ENCODE results near the gene TRDN. TPM values are rescaled to one million over a fixed set of nuclear protein-coding genes. Genes with fewer than 3 reads are reported as not detected.

The TRDN gene
- total RNA-seq, 1 experiment from 2014 or later, result 10.4 TPM

- Histone ChIP-seq H2BK15ac (ENCODE audit: low read depth, low read length) (no peak overlapping the region), H3K4me1 (ENCODE audit: insufficient read depth, low read length) (no peaks in the 10 kb centered on the region), H2AFZ (ENCODE audit: low read length) (no peak overlapping the region), H3K27ac (ENCODE audit: insufficient read length, low read depth, low read length) (no peak overlapping the region), H4K5ac (ENCODE audit: insufficient read length, low read depth, low read length) (no peak overlapping the region), H2BK12ac (ENCODE audit: insufficient read length, low read depth, low read length) (no peak overlapping the region), H2AK5ac (ENCODE audit: insufficient read length, low read length) (no peak overlapping the region), H3K4ac (ENCODE audit: low read depth, low read length) (no peak overlapping the region), H4K8ac (replicated peaks; ENCODE audit: insufficient read length, low read depth, low read length) (no peak overlapping the region), H3K9me3 (ENCODE audit: control insufficient read depth, low read depth, low read length) (no peaks in the 10 kb centered on the region), H3K14ac (ENCODE audit: insufficient read depth, low read length) (no peak overlapping the region), H4K91ac (ENCODE audit: insufficient read length, low read depth, low read length) (no peak overlapping the region), H3K23me2 (ENCODE audit: insufficient read length, low read depth, low read length, poor library complexity, severe bottlenecking) (no peaks in the 10 kb centered on the region), H3K27me3 (ENCODE audit: insufficient read depth, low read length) (no peaks in the 10 kb centered on the region), H2BK5ac (ENCODE audit: insufficient read length, low read length) (no peak overlapping the region), H2BK20ac (ENCODE audit: low read depth, low read length, poor library complexity, severe bottlenecking) (no peak overlapping the region), H3K79me2 (ENCODE audit: insufficient read depth, low read length) (no peaks in the 10 kb centered on the region), H3K18ac (ENCODE audit: insufficient read length, low read depth, low read length) (no peak overlapping the region), H3K79me1 (ENCODE audit: insufficient read depth, low read depth, low read length, poor library complexity, severe bottlenecking) (no peaks in the 10 kb centered on the region), H3K56ac (ENCODE audit: insufficient read length, low read depth, low read length) (no peak overlapping the region), H2BK120ac (ENCODE audit: low read depth, low read length, poor library complexity, severe bottlenecking) (no peak overlapping the region), H4K20me1 (ENCODE audit: control insufficient read depth, insufficient read depth, insufficient read length) (no peaks in the 10 kb centered on the region), H3T11ph (ENCODE audit: low read length) (no peak overlapping the region), H3K4me2 (ENCODE audit: insufficient read depth, insufficient read length, low read length) (no peak overlapping the region), H3K23ac (ENCODE audit: insufficient read length, low read depth, low read length) (no peak overlapping the region), H3K9ac (ENCODE audit: extremely low read depth, insufficient read length, low read length) (no peak overlapping the region)
- H3K27me3 Mint-ChIP-seq (ENCODE audit: low read depth), result no peaks in the 10 kb centered on the region
- no peaks in the 10 kb centered on the region for H3K9me3 Mint-ChIP-seq
- H3K36me3 Mint-ChIP-seq (ENCODE audit: insufficient read depth in 1 of 3, low read depth in 3 of 3), result no peaks in the 10 kb centered on the region
- no peak for TF ChIP-seq CTCF (conservative IDR thresholded peaks at IDR 0.05)
- H3K4me3 Mint-ChIP-seq, result no peak overlapping the region
- DNase-seq, result no peak
- peaks cover 0 to 4% of the 10 kb centered on the region in 2 experiments; a peak in 2 of 4 replicates for H3K4me1 Mint-ChIP-seq
- H3K27ac Mint-ChIP-seq, result no peak overlapping the region
- WGBS (ENCODE audit: extremely low coverage, insufficient read length, low lambda C conversion rate), result no CpG with 5 or more reads among the region's 3 CpGs
Observed at GRCh38 chr6:123352705-123353104, 284.0 kb downstream of the TRDN start.
